Lung (tissue), 16 donors: ENCODE results near the gene C20orf204. TPM values are rescaled to one million over a fixed set of nuclear protein-coding genes. Genes with fewer than 3 reads are reported as not detected.
A peak's percentile ranks its signal among the peaks of the same experiment; 100 is the strongest.

Experiments
- ATAC-seq: fragments of 200-7000 bp; cut with Tn5 transposase; one replicate; pipeline ENCODE4 v1.9.1; 2020; ENCODE audit warnings: moderate number of reproducible peaks; ENCODE audit not compliant: insufficient read depth, low FRiP score
- DNase-seq, 3 donors: peaks; one replicate each; pipeline ENCODE4 v3.0.0-alpha.2; 2013 to 2017
- H3K27ac ChIP-seq, 2 donors: one replicate each; pipeline ENCODE4 v1.5.1; 2013; ENCODE audit warnings: mild to moderate bottlenecking in 2 of 2, moderate library complexity in 2 of 2, control low read depth in 1 of 2, inconsistent platforms in 1 of 2, low read depth in 1 of 2, low read length in 1 of 2
- H3K27me3 ChIP-seq, 3 donors: one replicate each; pipeline ENCODE4 v1.5.1; 2013; ENCODE audit warnings: low read length in 2 of 3; ENCODE audit not compliant: control insufficient read depth in 3 of 3, insufficient read depth in 3 of 3
- H3K36me3 ChIP-seq, 4 donors: one replicate each; pipeline ENCODE4 v1.5.1; 2013; ENCODE audit warnings: low read length in 4 of 4, mild to moderate bottlenecking in 1 of 4, moderate library complexity in 1 of 4; ENCODE audit not compliant: control insufficient read depth in 4 of 4, insufficient read depth in 4 of 4
- H3K4me1 ChIP-seq, 5 donors: one replicate each; pipeline ENCODE4 v1.5.1; 2013; ENCODE audit warnings: low read length in 5 of 5, mild to moderate bottlenecking in 2 of 5, moderate library complexity in 1 of 5; ENCODE audit not compliant: control insufficient read depth in 5 of 5, insufficient read depth in 5 of 5
- H3K4me3 ChIP-seq: one replicate; pipeline ENCODE4 v1.5.1; 2013; ENCODE audit warnings: mild to moderate bottlenecking, control low read depth, moderate library complexity
- H3K9ac ChIP-seq, 2 donors: one replicate each; pipeline ENCODE4 v1.5.1; 2013; ENCODE audit warnings: low read length in 2 of 2, control low read depth in 1 of 2; ENCODE audit not compliant: insufficient read depth in 1 of 2
- H3K9me3 ChIP-seq, 4 donors: one replicate each; pipeline ENCODE4 v1.5.1; 2013; ENCODE audit warnings: low read length in 3 of 4, mild to moderate bottlenecking in 1 of 4, moderate library complexity in 1 of 4; ENCODE audit not compliant: control insufficient read depth in 4 of 4, insufficient read depth in 3 of 4
- CTCF ChIP-seq: IDR thresholded peaks from 2 replicates; pipeline ENCODE4 v1.5.1; 2012; ENCODE audit warnings: mild to moderate bottlenecking; ENCODE audit errors: control extremely low read depth, extremely low read depth
- WGBS, 2 donors: extraction: QIAGEN DNeasy Blood & Tissue Kit; methylation state at CpG; one replicate each; pipeline ENCODE4 v1.1.7; 2013; 5-methylcytosine and 5-hydroxymethylcytosine counted together
- long read RNA-seq, 5 donors: transcript quantifications; one replicate each; lab custom pipeline, GENCODE V29; 2026
- polyA plus RNA-seq, 2 donors: library from polyadenylated mRNA; stranded (reverse); fragments of 200-250 nt; gene quantifications; one replicate each; pipeline ENCODE4 v1.2.1, GENCODE V29; 2013
- total RNA-seq, 2 donors: library from RNA; depleted of rRNA in 1 of 2; stranded (reverse); fragments of >200 nt in 1 of 2; gene quantifications; one replicate each; pipeline ENCODE4 v1.2.1, GENCODE V29; 2014 to 2021
- donor health status: control.
- donor health status: control.
- donor health status: Bipolar disorder and iron deficiency.
- donor health status: healthy.
- donor health status: DM: yes; HTN: yes; CAD: no.

C20orf204 gene, protein sequence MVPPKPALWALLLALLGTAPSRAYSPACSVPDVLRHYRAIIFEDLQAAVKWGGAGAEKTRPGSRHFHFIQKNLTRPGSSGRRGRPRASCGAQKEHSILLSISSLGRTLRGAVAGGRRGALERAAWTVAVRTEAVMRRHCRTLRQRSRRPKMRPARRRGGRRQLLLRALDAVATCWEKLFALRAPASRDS
- total RNA-seq, result 1 to 10 TPM; 1.3 to 2.0 TPM
- under 1 TPM; 0.50 to 0.63 TPM for polyA plus RNA-seq
- long read RNA-seq, donor 1, result 0 reads
- long read RNA-seq, donor 2, partial matches to known transcripts, result 0 of 1 reads
- long read RNA-seq, donor 2, other reads (novel, unspliced or antisense), result 0 of 1 reads
- long read RNA-seq, donor 3, partial matches to known transcripts, result 0 of 1 reads
- long read RNA-seq, donor 3, other reads (novel, unspliced or antisense), result 0 of 1 reads
- long read RNA-seq, donor 4, result 0 reads
- long read RNA-seq, donor 5, partial matches to known transcripts, result 0 of 1 reads
- long read RNA-seq, donor 5, other reads (novel, unspliced or antisense), result 0 of 1 reads

DNA sequence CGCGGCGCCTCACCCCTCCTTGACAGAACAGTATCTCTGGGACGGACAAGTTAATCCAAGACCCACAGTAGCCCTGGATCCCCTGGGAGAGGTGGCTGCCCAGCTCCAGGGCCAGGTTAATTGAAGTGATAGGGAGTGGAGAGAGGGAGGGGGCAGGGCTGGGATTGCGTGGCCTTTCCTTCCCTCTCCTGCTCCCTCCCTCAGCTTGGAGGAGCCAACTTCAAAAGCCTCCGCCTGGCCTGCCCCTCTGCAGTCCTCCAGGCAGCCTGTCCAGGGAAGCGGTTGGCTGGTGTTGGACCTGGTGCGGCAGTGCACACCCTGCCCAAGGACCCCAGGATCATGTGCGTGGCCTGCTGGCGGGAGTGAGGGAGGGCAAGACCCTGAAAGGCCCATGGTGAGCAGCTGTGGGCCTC lies at the start of gene C20orf204:
Gene C20orf204, plus strand, starts transcription at position 250 of the 413 bp plus-strand sequence. Its CDS starts 142 bp downstream, at position 392.
- 72 to 77% methylated on average over 9 to 10 of the region's 10 CpGs for WGBS, 2 donors
- ATAC-seq, result no peak
- Histone ChIP-seq H3K4me3 (no peak within 1 kb of the TSS), H3K9me3 (no peaks in the 10 kb centered on the region), H3K27me3 (peaks cover 0 to 22% (median 11%) of the 10 kb centered on the region in 3 donors), H3K4me1 (peaks cover 0 to 15% (median 8%) of the 10 kb centered on the region in 5 donors), H3K27ac (no peak within 1 kb of the TSS), H3K9ac (no peak within 1 kb of the TSS), H3K36me3 (peaks cover 4 to 31% (median 10%) of the 10 kb centered on the region in 4 donors)
- TF ChIP-seq CTCF, result no peak
- peak in 1 of 3 donors; percentile 29 for DNase-seq

DNA sequence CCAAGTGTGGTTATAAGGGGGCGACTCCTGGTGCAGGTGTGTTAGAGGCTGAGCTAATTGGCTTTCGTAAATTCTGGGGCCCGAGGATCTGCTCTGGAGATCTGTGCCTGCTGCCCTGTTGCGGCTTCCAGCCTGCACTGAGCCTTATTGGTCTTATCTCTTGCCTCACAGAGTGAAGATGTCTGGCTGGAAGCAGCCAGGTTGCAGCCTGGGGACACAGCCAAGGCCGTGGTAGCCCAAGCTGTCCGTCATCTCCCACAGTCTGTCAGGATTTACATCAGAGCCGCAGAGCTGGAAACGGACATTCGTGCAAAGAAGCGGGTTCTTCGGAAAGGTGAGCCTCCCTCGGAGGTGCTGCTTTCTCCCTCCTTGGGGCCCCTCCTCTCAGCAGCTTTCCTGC lies 35.1 kb upstream of the C20orf204 start:
- no peaks in the 10 kb centered on the region for H3K9me3 ChIP-seq
- DNase-seq, result no peak
- WGBS, 2 donors, result 95 to 97% methylated on average over 12 of the region's 12 CpGs

DNA sequence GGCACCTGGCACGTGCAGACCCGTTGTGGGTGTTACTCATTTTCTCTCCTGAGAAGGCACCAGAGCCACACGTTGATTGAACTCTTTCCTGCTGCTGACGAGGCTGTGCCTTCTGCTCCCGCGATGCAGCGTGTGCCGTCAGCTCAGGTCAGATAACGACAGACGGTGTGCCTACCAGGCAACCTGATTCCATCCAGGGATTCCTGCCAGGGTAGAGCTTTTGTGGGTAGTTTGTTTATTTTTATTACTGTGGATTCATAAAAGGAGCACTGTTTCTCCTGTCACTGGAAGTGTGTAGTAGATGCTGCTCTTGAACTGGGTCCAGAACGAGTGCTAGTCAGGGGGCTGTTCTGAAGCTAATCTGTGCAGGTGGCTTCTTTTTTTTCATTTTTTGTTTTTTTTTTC lies 34.4 kb upstream of the C20orf204 start:
- Histone ChIP-seq H3K4me3 (no peak overlapping the region), H3K27ac (no peak overlapping the region), H3K36me3 (peaks cover 28 to 63% (median 32%) of the 10 kb centered on the region in 4 donors), H3K9me3 (no peaks in the 10 kb centered on the region), H3K9ac (no peak overlapping the region), H3K27me3 (no peaks in the 10 kb centered on the region), H3K4me1 (no peaks in the 10 kb centered on the region)
- no peak for TF ChIP-seq CTCF
- 83 to 87% methylated on average over 11 of the region's 11 CpGs for WGBS, 2 donors
- ATAC-seq, result no peak
- no peak for DNase-seq

More for the DNA sequence above, 35.1 kb upstream of the C20orf204 start:
- peaks cover 29 to 65% (median 34%) of the 10 kb centered on the region in 4 donors for H3K36me3 ChIP-seq
- TF ChIP-seq CTCF, result no peak
- H3K4me3 ChIP-seq, result no peak overlapping the region
- H3K9ac ChIP-seq, result no peak overlapping the region
- H3K27me3 ChIP-seq, result no peaks in the 10 kb centered on the region
- no peak for ATAC-seq
- no peaks in the 10 kb centered on the region for H3K4me1 ChIP-seq
- no peak overlapping the region for H3K27ac ChIP-seq
